GM19328 (cell line): ENCODE data around the gene ROR1.

ENCODE experiments used
- ATAC-seq: cut with Tn5 transposase; IDR thresholded peaks from one replicate; pipeline ENCODE4 v1.9.1; 2021; ENCODE audit warnings: mild to moderate bottlenecking, moderate library complexity; ENCODE audit not compliant: unreplicated experiment

ROR1 gene

GRCh38 chr1:64163970-64164369 lies 390.2 kb downstream of the ROR1 start:
- no peak for ATAC-seq

GRCh38 chr1:64166629-64167028 lies 392.8 kb downstream of the ROR1 start:
- no peak for ATAC-seq

GRCh38 chr1:64167176-64167575 lies 393.4 kb downstream of the ROR1 start:
- ATAC-seq, result no peak

- no peak for ATAC-seq
Observed at GRCh38 chr1:64171246-64171645, 397.4 kb downstream of the ROR1 start.

GRCh38 chr1:64171797-64172281 lies 398.0 kb downstream of the ROR1 start:
- ATAC-seq, result peak; percentile 78

GRCh38 chr1:64172458-64172983 lies 398.7 kb downstream of the ROR1 start:
- ATAC-seq, result no peak

GRCh38 chr1:64173336-64173940 lies 399.6 kb downstream of the ROR1 start:
- no peak for ATAC-seq

- ATAC-seq, result no peak
Observed at GRCh38 chr1:64175639-64176038, 401.8 kb downstream of the ROR1 start.

GRCh38 chr1:64176659-64177058 lies 402.8 kb downstream of the ROR1 start:
- ATAC-seq, result no peak

GRCh38 chr1:64179588-64179987 lies 405.8 kb downstream of the ROR1 start:
- ATAC-seq, result no peak

GRCh38 chr1:64182207-64182606 lies 408.4 kb downstream of the ROR1 start:
- no peak for ATAC-seq

GRCh38 chr1:64183395-64184002 lies 409.7 kb downstream of the ROR1 start:
- no peak for ATAC-seq

GRCh38 chr1:64184003-64184440 lies 410.2 kb downstream of the ROR1 start:
- ATAC-seq, result no peak

- no peak for ATAC-seq
Observed at GRCh38 chr1:64186138-64186897, 412.5 kb downstream of the ROR1 start.

- no peak for ATAC-seq
Observed at GRCh38 chr1:64186898-64187280, 413.1 kb downstream of the ROR1 start.

- no peak for ATAC-seq
Observed at GRCh38 chr1:64187646-64188045, 413.8 kb downstream of the ROR1 start.

GRCh38 chr1:64192290-64192689 lies 418.5 kb downstream of the ROR1 start:
- ATAC-seq, result no peak

- ATAC-seq, result no peak
Observed at GRCh38 chr1:64194168-64195080, 420.6 kb downstream of the ROR1 start.

- ATAC-seq, result no peak
Observed at GRCh38 chr1:64195081-64195395, 421.2 kb downstream of the ROR1 start.

GRCh38 chr1:64196074-64196870 lies 422.5 kb downstream of the ROR1 start:
- ATAC-seq, result no peak
